HCT116 (cell line): ENCODE data around the gene PANK1. TPM values are rescaled to one million over a fixed set of nuclear protein-coding genes. Genes with fewer than 3 reads are reported as not detected.

Experiments used
- ATAC-seq: fragments of 200-7000 bp; cut with Tn5 transposase; 2 replicates; pipeline ENCODE4 v1.9.1; 2020; ENCODE audit warnings: mild to moderate bottlenecking, moderate library complexity
- BruUV-seq: library from RNA; stranded (reverse); fragments of 400-500 nt; replicated peaks from 2 replicates; lab custom pipeline; 2021; lab: Mats Ljungman, UMichigan
- CTCF ChIA-PET: fragments of 300-600 bp; sonication (Branson Sonifier 250); formaldehyde crosslinking; loops from one replicate; lab custom pipeline; 2021; ENCODE audit warnings: antibody characterized with exemption; lab: Charles Lee
- POLR2A ChIA-PET: fragments of 300-600, 350-600 bp; sonication (Branson Sonifier 250); formaldehyde crosslinking; loops from one replicate; lab custom pipeline; 2021; ENCODE audit warnings: antibody characterized with exemption; lab: Charles Lee
- RAD21 ChIA-PET, 2 experiments: fragments of 300-600 bp; sonication (Branson Sonifier 250); formaldehyde crosslinking; loops; one replicate each; lab custom pipeline; 2023; ENCODE audit warnings: low total read pairs in 2 of 2; ENCODE audit not compliant: uncharacterized antibody in 2 of 2, unreplicated experiment in 2 of 2, low non-redundant PET in 1 of 2; lab: Charles Lee
- DNase-seq: peaks from one replicate; pipeline ENCODE4 v3.0.0-alpha.2; 2010; ENCODE audit warnings: low read depth, low spot score
- H2AFZ ChIP-seq: fragments of 200-600 bp; shearing (Covaris generic), sonication (generic); 2 replicates; pipeline ENCODE4 v1.6.1; 2017; ENCODE audit warnings: low read depth, mixed run types, mixed read lengths, antibody characterized with exemption, low read length; ENCODE audit not compliant: poor library complexity, severe bottlenecking
- H3K27ac ChIP-seq: 2 replicates; pipeline ENCODE4 v1.5.1; 2012; ENCODE audit warnings: low read depth, low read length
- H3K27me3 ChIP-seq: fragments of 200-600 bp; sonication (generic); 2 replicates; pipeline ENCODE4 v1.6.1; 2016; ENCODE audit warnings: mixed run types, low read length, mixed read lengths; ENCODE audit not compliant: insufficient read depth
- H3K36me3 ChIP-seq, 2 experiments: fragments of 200-500 bp in 1 of 2; fragments of 200-600 bp in 1 of 2; sonication (Bioruptor generic) in 1 of 2; sonication (generic) in 1 of 2; 2 replicates each; pipeline versions ENCODE4 v1.5.1 to v1.6.1; 2014 to 2016; ENCODE audit warnings: low read length in 2 of 2, inconsistent platforms in 1 of 2, mixed read lengths in 1 of 2, mixed run types in 1 of 2; ENCODE audit not compliant: insufficient read depth in 2 of 2, control insufficient read depth in 1 of 2
- H3K4me1 ChIP-seq, 2 experiments: fragments of 200-600 bp in 1 of 2; sonication (generic) in 1 of 2; 2 replicates each; pipeline versions ENCODE4 v1.5.1 to v1.6.1; 2012 to 2017; ENCODE audit warnings: low read length in 2 of 2, inconsistent platforms in 1 of 2, mild to moderate bottlenecking in 1 of 2, mixed read lengths in 1 of 2, mixed run types in 1 of 2, moderate library complexity in 1 of 2; ENCODE audit not compliant: insufficient read depth in 2 of 2, control insufficient read depth in 1 of 2
- H3K4me2 ChIP-seq: fragments of 200-600 bp; sonication (generic); 2 replicates; pipeline ENCODE4 v1.6.1; 2017; ENCODE audit warnings: mixed run types, low read length, mixed read lengths
- H3K4me3 ChIP-seq, 2 experiments: fragments of 200-600 bp in 1 of 2; sonication (generic) in 1 of 2; replicated peaks in 1 of 2; 2 replicates each; pipeline ENCODE4 v1.5.1; 2011 to 2016; ENCODE audit warnings: low read length in 2 of 2, control low read depth in 1 of 2, low read depth in 1 of 2, mild to moderate bottlenecking in 1 of 2, mixed read lengths in 1 of 2, mixed run types in 1 of 2
- H3K79me2 ChIP-seq: fragments of 200-600 bp; sonication (generic); 2 replicates; pipeline ENCODE4 v1.6.1; 2017; ENCODE audit warnings: mild to moderate bottlenecking, mixed run types, low read length, moderate library complexity, mixed read lengths; ENCODE audit not compliant: insufficient read depth
- H3K9ac ChIP-seq: fragments of 200-600 bp; sonication (generic); 2 replicates; pipeline ENCODE4 v1.6.1; 2016; ENCODE audit warnings: low read length, mixed read lengths
- H3K9me2 ChIP-seq: fragments of 200-600 bp; sonication (generic), shearing (Covaris generic); 2 replicates; pipeline ENCODE4 v1.6.1; 2017; ENCODE audit warnings: mixed run types, mild to moderate bottlenecking, moderate library complexity; ENCODE audit not compliant: insufficient read depth
- H3K9me3 ChIP-seq, 2 experiments: fragments of 200-500 bp in 1 of 2; fragments of 200-600 bp in 1 of 2; sonication (Bioruptor generic) in 1 of 2; sonication (generic) in 1 of 2; 2 replicates each; pipeline ENCODE4 v1.6.1; 2014 to 2017; ENCODE audit warnings: low read length in 2 of 2, mixed read lengths in 2 of 2, inconsistent platforms in 1 of 2, low read depth in 1 of 2, mild to moderate bottlenecking in 1 of 2, mixed run types in 1 of 2, moderate library complexity in 1 of 2; ENCODE audit not compliant: control insufficient read depth in 1 of 2, insufficient read depth in 1 of 2
- H4K20me1 ChIP-seq: fragments of 200-600 bp; sonication (generic), shearing (Covaris generic); 2 replicates; pipeline ENCODE4 v1.6.1; 2017; ENCODE audit warnings: mixed run types, mild to moderate bottlenecking, moderate library complexity; ENCODE audit not compliant: insufficient read depth
- CTCF ChIP-seq, 3 experiments: fragments of 200-600 bp in 1 of 3; sonication (generic) in 1 of 3; IDR thresholded peaks in 2 of 3; conservative IDR thresholded peaks in 1 of 3; 2 replicates each; pipeline ENCODE4 v1.5.1; 2012 to 2017; ENCODE audit warnings: low read depth in 2 of 3, low read length in 2 of 3, antibody characterized with exemption in 1 of 3, borderline replicate concordance in 1 of 3, control low read depth in 1 of 3, mild to moderate bottlenecking in 1 of 3, mixed read lengths in 1 of 3, mixed run types in 1 of 3, moderate library complexity in 1 of 3; ENCODE audit not compliant: insufficient read depth in 1 of 3
- POLR2A ChIP-seq: IDR thresholded peaks from 2 replicates; pipeline ENCODE4 v1.7.0; 2011; ENCODE audit warnings: borderline replicate concordance; ENCODE audit not compliant: insufficient read depth, insufficient read length; ENCODE audit errors: extremely low read depth
- REST ChIP-seq: IDR thresholded peaks from 2 replicates; pipeline ENCODE4 v1.6.1; 2012; ENCODE audit warnings: low read depth
- SIN3A ChIP-seq: IDR thresholded peaks from 2 replicates; pipeline ENCODE4 v1.6.1; 2012; ENCODE audit warnings: low read depth
- SRF ChIP-seq: IDR thresholded peaks from 2 replicates; pipeline ENCODE4 v1.6.1; 2012; ENCODE audit warnings: low read depth
- intact Hi-C: fragments of 100-400 bp; cut with micrococcal nuclease; formaldehyde crosslinking; loops from 2 replicates; pipeline ENCODE4 v1.10.0; 2022
- total RNA-seq: library from RNA; stranded (reverse); gene quantifications from one replicate; pipeline ENCODE4 v1.2.1, GENCODE V29; 2021; ENCODE audit not compliant: unreplicated experiment

Gene PANK1
- total RNA-seq, 1 experiment from 2014 or later = 6.4 TPM

- no peak for TF ChIP-seq CTCF (IDR thresholded peaks at IDR 0.05 in 2 of 3, conservative IDR thresholded peaks at IDR 0.05 in 1 of 3; ENCODE audit: borderline replicate concordance in 1 of 3, insufficient read depth in 1 of 3, low read depth in 2 of 3, low read length in 2 of 3)
These were observed 47.4 kb upstream of the PANK1 start (continued) for GRCh38 chr10:89692416-89692815.

GRCh38 chr10:89690027-89690426 is 45.0 kb upstream of the PANK1 start:
- Histone ChIP-seq H2AFZ (no peak overlapping the region), H3K4me3 (no peak overlapping the region), H3K27ac (no peak overlapping the region), H3K27me3 (no peaks in the 10 kb centered on the region), H3K4me1 (no peaks in the 10 kb centered on the region), H3K36me3 (no peaks in the 10 kb centered on the region), H3K4me2 (no peak overlapping the region), H3K9me3 (no peaks in the 10 kb centered on the region), H4K20me1 (no peaks in the 10 kb centered on the region), H3K79me2 (no peaks in the 10 kb centered on the region), H3K9ac (no peak overlapping the region), H3K9me2 (no peaks in the 10 kb centered on the region)
- intact Hi-C loops = no loop called here
- RAD21 ChIA-PET = no interaction called here
- CTCF ChIA-PET = no interaction called here
- no TSS peak for BruUV-seq
- POLR2A ChIA-PET = no interaction called here
- ATAC-seq (no peak), DNase-seq (no peak)
- no peak for TF ChIP-seq POLR2A
- no peak for TF ChIP-seq SIN3A
- no peak for TF ChIP-seq REST
- no peak for TF ChIP-seq SRF
